ENCODE data around the gene ZDHHC11.

The ZDHHC11 gene

GRCh38 chr5:889075-889710 lies 38.4 kb upstream of the ZDHHC11 start:
- TF ChIP-seq CTCF (IDR thresholded peaks at IDR 0.05; ENCODE audit: insufficient read depth, low read depth, low read length, missing control alignments): no peak
- no peak overlapping the region for H3K4me3 ChIP-seq (ENCODE audit: low read length)
- DNase-seq (ENCODE audit: low read depth): no peak

GRCh38 chr5:888638-889035 lies 37.9 kb upstream of the ZDHHC11 start:
- no peak overlapping the region for H3K4me3 ChIP-seq (ENCODE audit: low read length)
- no peak for TF ChIP-seq CTCF (IDR thresholded peaks at IDR 0.05; ENCODE audit: insufficient read depth, low read depth, low read length, missing control alignments)
- DNase-seq (ENCODE audit: low read depth): no peak

GRCh38 chr5:887947-888637 lies 37.3 kb upstream of the ZDHHC11 start:
- no peak for TF ChIP-seq CTCF (IDR thresholded peaks at IDR 0.05; ENCODE audit: insufficient read depth, low read depth, low read length, missing control alignments)
- no peak for DNase-seq (ENCODE audit: low read depth)

GRCh38 chr5:886716-887325 lies 36.0 kb upstream of the ZDHHC11 start:
- no peak for DNase-seq (ENCODE audit: low read depth)
- no peak overlapping the region for H3K4me3 ChIP-seq (ENCODE audit: low read length)
- TF ChIP-seq CTCF (IDR thresholded peaks at IDR 0.05; ENCODE audit: insufficient read depth, low read depth, low read length, missing control alignments): no peak

More at GRCh38 chr5:887947-888637, 37.3 kb upstream of the ZDHHC11 start:
- H3K4me3 ChIP-seq (ENCODE audit: low read length): no peak overlapping the region

- no peak overlapping the region for H3K4me3 ChIP-seq (ENCODE audit: low read length)
- no peak for DNase-seq (ENCODE audit: low read depth)
- no peak for TF ChIP-seq CTCF (IDR thresholded peaks at IDR 0.05; ENCODE audit: insufficient read depth, low read depth, low read length, missing control alignments)
These were observed 35.2 kb upstream of the ZDHHC11 start for GRCh38 chr5:886036-886435.

DNA sequence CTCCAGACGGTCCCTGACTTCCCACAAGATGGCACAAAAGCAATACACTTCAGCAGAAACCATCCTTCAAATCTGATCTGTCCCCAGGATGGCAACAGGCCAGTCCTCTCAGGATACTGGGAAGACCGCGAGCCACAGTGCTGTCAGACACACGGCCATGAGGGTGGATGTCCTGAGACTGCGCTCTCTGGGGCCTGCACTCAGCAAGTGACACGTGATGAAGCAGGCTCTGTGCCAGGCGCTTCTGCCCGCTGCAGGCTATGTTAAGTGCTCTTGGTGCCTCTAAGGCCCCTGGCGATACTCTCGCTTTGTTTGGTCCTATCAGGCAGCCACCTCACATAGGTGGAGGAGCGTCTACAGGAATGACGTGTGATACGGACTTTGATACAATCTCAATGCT lies 34.7 kb upstream of the ZDHHC11 start:
- no peak for TF ChIP-seq CTCF (IDR thresholded peaks at IDR 0.05; ENCODE audit: insufficient read depth, low read depth, low read length, missing control alignments)
- DNase-seq (ENCODE audit: low read depth): no peak

More for the DNA sequence above, 34.7 kb upstream of the ZDHHC11 start:
- no peak overlapping the region for H3K4me3 ChIP-seq (ENCODE audit: low read length)

Data from epithelial cell of esophagus (primary cell).